Muscle layer of colon (tissue), 2 donors: ENCODE results near the gene SLC5A1.
"Not testable (repeated sequence)": the region's sequence is repeated elsewhere in the genome, so short reads cannot be mapped to it uniquely, and the experiment has no call there.

Experiments used
- H3K27ac ChIP-seq: one replicate; pipeline ENCODE4 v1.7.0; 2013; ENCODE audit warnings: low read depth, mild to moderate bottlenecking, low read length, moderate library complexity
- H3K27me3 ChIP-seq, 2 donors: one replicate each; pipeline ENCODE4 v1.7.0; 2013; ENCODE audit warnings: low read length in 2 of 2, mild to moderate bottlenecking in 2 of 2; ENCODE audit not compliant: insufficient read depth in 2 of 2, control insufficient read depth in 1 of 2
- H3K36me3 ChIP-seq: one replicate; pipeline ENCODE4 v1.7.0; 2013; ENCODE audit warnings: mild to moderate bottlenecking, low read length; ENCODE audit not compliant: insufficient read depth
- H3K4me1 ChIP-seq: one replicate; pipeline ENCODE4 v1.7.0; 2013; ENCODE audit warnings: mild to moderate bottlenecking, low read length; ENCODE audit not compliant: insufficient read depth
- H3K4me3 ChIP-seq, 2 donors: one replicate each; pipeline ENCODE4 v1.7.0; 2013; ENCODE audit warnings: low read length in 2 of 2, low read depth in 1 of 2, mild to moderate bottlenecking in 1 of 2, moderate library complexity in 1 of 2
- H3K9ac ChIP-seq: one replicate; pipeline ENCODE4 v1.7.0; 2013; ENCODE audit warnings: low read length
- H3K9me3 ChIP-seq: one replicate; pipeline ENCODE4 v1.7.0; 2013; ENCODE audit warnings: mild to moderate bottlenecking, low read length
- donor health status: abdominal sarcoma.
- donor health status: Adenocarcinoma of cecum.

Gene SLC5A1

DNA sequence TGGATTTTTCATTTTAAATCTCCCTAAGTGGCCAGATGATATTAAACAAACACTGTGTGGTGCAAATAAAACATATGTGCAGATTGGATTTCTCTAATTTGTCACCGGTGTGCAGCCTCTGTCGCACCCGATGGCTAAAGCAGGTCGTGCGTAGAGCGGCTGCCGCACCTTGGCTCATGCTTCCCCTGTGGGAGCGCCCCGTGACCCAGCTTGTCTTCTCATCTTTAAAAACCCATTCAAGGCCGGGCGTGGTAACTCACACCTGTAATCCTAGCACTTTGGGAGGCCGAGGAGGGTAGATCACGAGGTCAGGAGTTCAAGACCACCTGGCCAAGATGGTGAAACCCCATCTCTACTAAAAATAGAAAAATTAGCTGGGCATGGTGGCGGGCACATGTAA is 91.7 kb downstream of the SLC5A1 start:
- not testable (repeated sequence) for H3K4me1 ChIP-seq, H3K9me3 ChIP-seq, H3K36me3 ChIP-seq, H3K27me3 ChIP-seq, H3K4me3 ChIP-seq, H3K9ac ChIP-seq, H3K27ac ChIP-seq

DNA sequence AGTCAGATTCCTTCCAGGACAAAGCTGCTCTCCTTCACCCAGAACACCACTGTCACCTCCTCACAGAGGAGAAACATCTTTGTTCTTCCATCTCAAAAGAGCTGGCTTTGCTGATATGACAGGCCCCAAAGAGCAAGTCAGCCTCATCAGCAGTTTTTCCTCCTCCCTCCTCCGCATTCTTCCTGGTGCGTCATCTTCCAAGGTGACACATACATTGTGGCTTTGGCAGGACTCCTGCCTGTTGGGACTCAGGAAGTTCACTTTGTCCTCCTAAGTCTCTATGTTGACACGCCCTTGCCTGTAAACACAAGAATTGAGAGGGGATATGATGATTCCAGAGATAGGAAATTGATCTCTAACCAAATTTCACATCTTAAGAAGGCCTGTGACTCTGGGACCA is 92.9 kb downstream of the SLC5A1 start:
- H3K27ac ChIP-seq, H3K4me1 ChIP-seq, H3K9me3 ChIP-seq, H3K4me3 ChIP-seq, H3K36me3 ChIP-seq, H3K9ac ChIP-seq, H3K27me3 ChIP-seq: not testable (repeated sequence)

DNA sequence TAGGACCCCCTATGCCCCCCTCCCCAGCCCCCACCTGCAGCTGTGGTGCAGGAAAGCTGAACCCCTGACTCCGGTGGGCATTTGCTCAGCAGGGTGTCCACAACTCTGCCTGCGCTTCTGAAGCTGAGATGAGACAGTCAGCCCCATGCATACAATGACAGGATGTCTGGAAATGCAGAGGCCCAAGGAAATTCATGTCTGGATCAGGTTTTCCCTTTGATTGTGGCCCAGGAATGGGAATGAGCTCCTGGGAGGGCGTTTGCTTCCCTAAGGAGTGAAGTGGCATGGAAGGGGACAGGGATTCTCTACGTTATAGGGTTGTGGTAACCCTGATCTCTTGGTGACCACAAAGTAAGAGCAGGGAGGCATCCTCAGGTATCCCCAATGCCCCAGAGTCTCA is 93.8 kb downstream of the SLC5A1 start:
- not testable (repeated sequence) for H3K9ac ChIP-seq, H3K4me3 ChIP-seq, H3K4me1 ChIP-seq, H3K27ac ChIP-seq, H3K36me3 ChIP-seq, H3K9me3 ChIP-seq, H3K27me3 ChIP-seq

DNA sequence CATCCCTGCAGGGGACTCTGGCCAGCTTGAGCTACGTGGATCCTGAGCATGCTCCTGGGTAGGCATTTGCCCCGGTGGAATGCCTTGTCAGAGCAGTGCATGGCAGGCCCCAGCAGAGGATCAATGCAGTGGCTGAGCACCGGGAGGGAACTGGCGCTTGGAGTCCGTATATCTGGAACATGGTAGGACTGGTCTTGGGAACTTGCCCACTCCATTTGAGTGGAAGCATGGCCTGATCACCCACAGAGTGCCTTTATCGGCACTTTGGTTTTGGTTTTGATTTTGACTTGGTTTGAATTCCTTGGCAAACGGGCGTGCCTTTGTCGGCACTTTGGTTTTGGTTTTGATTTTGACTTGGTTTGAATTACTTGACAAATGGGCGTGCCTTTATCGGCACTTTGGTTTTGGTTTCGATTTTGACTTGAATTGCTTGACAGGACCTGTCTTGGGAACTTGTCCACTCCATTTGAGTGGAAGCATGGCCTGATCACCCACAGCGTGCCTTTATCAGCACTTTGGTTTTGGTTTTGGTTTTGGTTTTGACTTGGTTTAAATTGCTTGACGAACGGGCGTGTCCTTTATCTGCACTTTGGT is 94.8 kb downstream of the SLC5A1 start:
- H3K9ac ChIP-seq, H3K4me1 ChIP-seq, H3K4me3 ChIP-seq: not testable (repeated sequence)

DNA sequence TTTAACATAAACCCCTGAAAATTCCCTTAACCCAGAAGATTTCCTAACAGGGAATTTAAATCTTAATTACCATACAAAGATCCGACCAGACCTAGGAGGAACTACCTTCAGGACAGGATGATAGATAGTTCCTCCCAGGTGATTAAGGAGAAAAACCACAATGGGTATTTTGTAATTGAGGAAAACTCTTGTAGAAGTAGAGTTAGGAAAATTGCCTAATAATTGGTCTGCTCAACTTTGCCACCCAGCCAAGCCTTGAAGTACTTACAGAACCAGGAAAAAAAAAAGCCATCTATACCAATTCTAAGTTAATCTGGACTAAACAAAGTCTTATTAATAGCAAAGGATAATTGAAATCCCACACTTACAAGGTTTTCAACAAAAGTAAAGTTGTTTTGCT is 95.5 kb downstream of the SLC5A1 start:
- H3K4me1 ChIP-seq, H3K36me3 ChIP-seq, H3K4me3 ChIP-seq, H3K27me3 ChIP-seq, H3K9me3 ChIP-seq, H3K27ac ChIP-seq, H3K9ac ChIP-seq: not testable (repeated sequence)

More for the DNA sequence above, 94.8 kb downstream of the SLC5A1 start:
- not testable (repeated sequence) for H3K36me3 ChIP-seq, H3K27me3 ChIP-seq, H3K27ac ChIP-seq, H3K9me3 ChIP-seq

DNA sequence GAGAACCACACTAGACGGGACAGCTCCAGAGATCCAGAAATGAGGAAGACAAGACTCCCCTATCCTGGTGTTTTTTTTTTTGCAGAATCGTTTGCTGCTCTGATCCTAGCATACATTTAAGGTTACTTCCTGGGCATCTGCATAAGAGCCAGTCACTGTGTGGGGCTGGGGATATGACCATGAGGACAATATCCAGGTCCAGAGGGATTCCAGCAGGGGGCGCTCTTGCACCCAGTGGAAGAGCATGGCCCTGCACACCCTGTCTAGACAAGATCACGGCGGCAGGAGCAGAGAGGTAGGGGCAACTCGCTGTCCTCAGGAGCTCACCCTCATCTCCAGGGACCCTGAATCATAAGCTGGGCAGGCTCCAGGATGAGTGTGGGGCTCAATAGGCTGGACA is 97.6 kb downstream of the SLC5A1 start:
- H3K27ac ChIP-seq, H3K9ac ChIP-seq, H3K9me3 ChIP-seq, H3K4me1 ChIP-seq, H3K27me3 ChIP-seq, H3K4me3 ChIP-seq, H3K36me3 ChIP-seq: not testable (repeated sequence)

DNA sequence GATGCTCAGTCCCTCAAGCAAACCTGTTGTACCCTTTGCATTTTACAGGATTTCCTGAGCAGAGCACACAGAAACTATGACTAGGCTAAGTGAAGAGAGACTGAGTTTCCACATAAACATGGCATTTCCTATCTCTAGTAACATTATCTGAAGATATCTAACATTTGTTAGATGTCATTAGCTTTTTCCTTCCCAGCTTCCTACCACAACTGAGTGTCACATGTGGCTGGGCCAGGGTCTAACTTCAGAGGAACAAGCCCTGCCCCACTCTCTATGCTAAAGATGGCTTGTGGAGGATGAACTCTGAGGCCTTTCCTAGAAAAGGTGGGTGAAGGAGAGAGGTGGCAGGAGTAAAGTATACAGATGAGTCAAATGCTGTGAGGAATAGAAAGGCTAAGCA is 99.5 kb downstream of the SLC5A1 start:
- Histone ChIP-seq H3K9me3 (no peaks in the 10 kb centered on the region), H3K36me3 (no peaks in the 10 kb centered on the region), H3K27me3 (no peaks in the 10 kb centered on the region), H3K9ac (no peak overlapping the region), H3K4me3 (no peak overlapping the region), H3K27ac (no peak overlapping the region), H3K4me1 (no peaks in the 10 kb centered on the region)

DNA sequence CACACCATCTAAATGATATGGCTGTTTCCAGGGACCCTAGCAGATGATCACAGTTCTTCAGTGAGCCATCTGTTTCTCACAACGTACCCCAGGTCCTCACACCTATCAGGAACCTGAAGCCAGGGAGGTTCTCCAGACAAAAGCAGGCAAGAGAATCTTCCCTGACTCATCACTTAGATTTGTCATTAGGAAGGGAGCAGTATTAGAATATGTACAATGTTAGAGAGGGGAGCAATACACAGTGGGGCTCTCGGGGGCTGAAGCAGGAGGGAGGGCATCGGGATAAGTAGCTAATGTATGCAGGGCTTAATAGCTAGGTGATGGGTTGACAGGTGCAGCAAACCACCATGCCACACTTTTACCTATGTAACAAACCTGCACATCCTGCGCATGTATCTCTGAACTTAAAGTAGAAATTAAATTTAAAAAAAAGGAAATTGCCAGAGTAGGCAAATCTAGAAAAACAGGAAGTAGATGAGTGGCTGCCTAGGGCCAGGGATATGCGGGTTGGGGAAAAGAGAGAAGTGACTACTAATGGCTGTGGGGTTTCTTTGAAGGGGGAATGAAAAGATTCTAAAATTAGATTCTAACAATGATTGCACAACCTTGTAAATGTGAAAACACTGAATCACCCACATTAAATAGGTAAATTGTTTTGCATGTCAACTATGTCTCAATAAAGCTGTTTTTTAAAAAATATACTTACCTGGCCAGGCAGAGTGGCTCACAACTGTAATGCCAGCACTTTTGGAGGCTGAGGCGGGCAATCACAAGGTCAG is 101.6 kb downstream of the SLC5A1 start:
- H3K4me3 ChIP-seq = no peak overlapping the region
- no peaks in the 10 kb centered on the region for H3K27me3 ChIP-seq
- no peaks in the 10 kb centered on the region for H3K36me3 ChIP-seq
- no peaks in the 10 kb centered on the region for H3K9me3 ChIP-seq
- H3K4me1 ChIP-seq = no peaks in the 10 kb centered on the region
- no peak overlapping the region for H3K9ac ChIP-seq
- no peak overlapping the region for H3K27ac ChIP-seq

DNA sequence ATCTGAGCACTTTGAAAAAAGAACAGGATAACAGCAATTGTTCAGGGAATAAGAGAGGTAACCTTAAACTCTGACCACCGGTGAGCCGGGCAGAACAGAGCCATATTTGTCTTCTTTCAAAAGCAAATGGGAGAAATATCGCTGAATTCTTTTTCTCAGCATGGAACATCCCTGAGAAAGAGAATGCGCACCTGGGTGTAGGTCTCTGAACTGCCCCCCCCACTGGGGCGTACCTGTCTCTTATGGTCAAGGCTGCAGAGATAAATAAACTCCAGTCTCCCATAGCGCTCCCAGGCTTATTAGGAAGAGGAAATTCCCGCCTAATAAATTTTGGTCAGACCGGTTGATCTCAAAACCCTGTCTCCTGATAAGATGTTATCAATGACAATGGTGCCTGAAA is 104.1 kb downstream of the SLC5A1 start:
- H3K4me3 ChIP-seq, H3K27ac ChIP-seq, H3K4me1 ChIP-seq, H3K9me3 ChIP-seq, H3K27me3 ChIP-seq, H3K36me3 ChIP-seq, H3K9ac ChIP-seq: not testable (repeated sequence)

DNA sequence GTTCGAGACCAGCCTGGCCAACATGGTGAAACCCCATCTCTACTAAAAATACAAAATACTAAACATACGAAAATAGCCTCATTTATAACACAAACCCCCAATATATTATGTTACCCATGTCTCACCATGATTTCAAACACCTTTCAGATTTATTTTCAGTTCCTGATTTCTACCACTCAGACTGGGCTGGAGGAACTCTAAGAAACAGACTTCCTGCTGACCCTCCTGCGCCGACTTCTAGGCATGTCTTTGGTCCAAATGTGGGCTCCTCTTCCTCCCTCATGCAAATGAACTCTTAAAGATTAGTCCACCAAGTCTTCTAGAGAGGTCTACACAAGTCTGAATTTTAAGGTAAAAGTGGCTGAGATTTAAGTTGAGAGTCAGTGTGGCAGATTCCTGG is 105.3 kb downstream of the SLC5A1 start:
- not testable (repeated sequence) for H3K27me3 ChIP-seq, H3K27ac ChIP-seq, H3K36me3 ChIP-seq, H3K9me3 ChIP-seq, H3K4me3 ChIP-seq, H3K4me1 ChIP-seq, H3K9ac ChIP-seq

DNA sequence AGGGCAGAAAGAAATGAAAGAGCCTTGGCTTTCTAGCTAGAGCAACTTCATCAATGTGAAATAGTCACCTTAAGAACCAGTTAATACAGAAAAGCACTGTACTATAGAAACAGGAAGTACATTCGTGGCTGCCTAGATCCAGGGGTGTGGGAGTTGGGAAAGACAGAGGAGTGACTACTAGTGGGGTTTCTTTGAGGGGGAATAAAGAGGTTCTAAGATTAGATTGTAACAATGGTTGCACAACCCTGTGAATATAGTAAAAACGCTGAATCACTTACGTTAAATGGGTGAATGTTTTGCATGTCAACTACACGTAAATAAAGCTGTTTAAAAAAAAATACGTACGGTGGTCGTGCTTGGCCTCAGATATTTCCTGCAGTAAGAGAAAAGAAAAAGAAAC is 107.6 kb downstream of the SLC5A1 start:
- not testable (repeated sequence) for H3K27ac ChIP-seq

DNA sequence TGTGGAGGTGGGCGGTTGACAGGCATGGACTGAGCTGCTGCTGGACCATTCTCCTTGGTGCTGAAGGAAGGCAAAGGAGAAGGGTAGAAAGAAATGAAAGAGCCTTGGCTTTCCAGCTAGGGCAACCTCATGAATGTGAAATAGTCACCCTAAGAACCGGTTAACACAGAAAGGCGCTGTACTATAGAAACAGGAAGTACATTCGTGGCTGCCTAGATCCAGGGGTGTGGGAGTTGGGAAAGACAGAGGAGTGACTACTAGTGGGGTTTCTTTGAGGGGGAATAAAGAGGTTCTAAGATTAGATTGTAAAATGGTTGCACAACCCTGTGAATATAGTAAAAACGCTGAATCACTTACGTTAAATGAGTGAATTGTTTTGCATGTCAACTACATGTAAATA is 108.6 kb downstream of the SLC5A1 start:
- not testable (repeated sequence) for H3K27me3 ChIP-seq, H3K4me1 ChIP-seq, H3K9me3 ChIP-seq

More for the DNA sequence above, 107.6 kb downstream of the SLC5A1 start:
- not testable (repeated sequence) for H3K4me3 ChIP-seq, H3K9me3 ChIP-seq, H3K36me3 ChIP-seq, H3K9ac ChIP-seq, H3K4me1 ChIP-seq, H3K27me3 ChIP-seq

More for the DNA sequence above, 108.6 kb downstream of the SLC5A1 start:
- H3K27ac ChIP-seq, H3K36me3 ChIP-seq, H3K9ac ChIP-seq, H3K4me3 ChIP-seq: not testable (repeated sequence)
